HEK293 (cell line): Measurements from ENCODE around the gene SLC6A3.

Experiments used
- CTCF ChIP-seq: fragments of 450-650 bp; formaldehyde crosslinking; IDR thresholded peaks from 2 replicates; pipeline ENCODE4 v1.5.1; 2016; ENCODE audit warnings: missing biosample characterization, missing genetic modification characterization
- ZNF580 ChIP-seq: fragments of 450-650 bp; formaldehyde crosslinking; IDR thresholded peaks from 2 replicates; pipeline ENCODE4 v1.5.1; 2016; ENCODE audit warnings: missing biosample characterization, missing genetic modification characterization

GRCh38 chr5:1471997-1472963 is 27.0 kb upstream of the SLC6A3 start:
- no peak for TF ChIP-seq CTCF (tag by site-specific recombination)
- TF ChIP-seq ZNF580 (tag by site-specific recombination): no peak
